NCI-H2196 (cell line): ENCODE results near the gene MAP2K5.

ENCODE experiments used
- DNase-seq: peaks from one replicate; lab custom pipeline; 2025; ENCODE audit not compliant: unreplicated experiment; lab: John Stamatoyannopoulos, UW

Gene MAP2K5

GRCh38 chr15:67852418-67852817, 309.9 kb downstream of the MAP2K5 start:
- DNase-seq, result no peak

- no peak for DNase-seq
Observed at GRCh38 chr15:67853454-67853853, 311.0 kb downstream of the MAP2K5 start.

- no peak for DNase-seq
Observed at GRCh38 chr15:67854358-67854757, 311.9 kb downstream of the MAP2K5 start.

- no peak for DNase-seq
Observed at GRCh38 chr15:67855842-67856241, 313.3 kb downstream of the MAP2K5 start.
